OCI-LY1 (cell line): ENCODE results near the gene ZSWIM8.

Experiments
- H2AFZ ChIP-seq: fragments of 200-600 bp; sonication (generic), shearing (Covaris generic); 2 replicates; pipeline ENCODE4 v1.6.0; 2014; ENCODE audit warnings: antibody characterized with exemption, mild to moderate bottlenecking, low read length
- H3F3A ChIP-seq: fragments of 200-600 bp; sonication (generic), shearing (Covaris generic); 2 replicates; pipeline ENCODE4 v1.6.0; 2014; ENCODE audit warnings: mild to moderate bottlenecking, antibody characterized with exemption, low read length, moderate library complexity; ENCODE audit not compliant: insufficient read depth
- H3K27ac ChIP-seq: fragments of 200-600 bp; sonication (generic); 2 replicates; pipeline ENCODE4 v1.5.1; 2014; ENCODE audit warnings: low read length, mixed run types, mild to moderate bottlenecking, low read depth; ENCODE audit not compliant: poor library complexity, severe bottlenecking
- H3K27me3 ChIP-seq: fragments of 200-600 bp; sonication (generic); 2 replicates; pipeline ENCODE4 v1.6.0; 2014; ENCODE audit warnings: antibody characterized with exemption, mild to moderate bottlenecking, low read length, moderate library complexity; ENCODE audit not compliant: insufficient read depth
- H3K36me3 ChIP-seq: fragments of 200-600 bp; sonication (generic); 2 replicates; pipeline ENCODE4 v1.6.1; 2014; ENCODE audit warnings: mild to moderate bottlenecking, antibody characterized with exemption, low read length, moderate library complexity, mixed read lengths; ENCODE audit not compliant: insufficient read depth
- H3K4me1 ChIP-seq: fragments of 200-600 bp; sonication (generic); 2 replicates; pipeline ENCODE4 v1.5.1; 2014; ENCODE audit warnings: mild to moderate bottlenecking, low read length, moderate library complexity; ENCODE audit not compliant: insufficient read depth, severe bottlenecking
- H3K4me2 ChIP-seq: fragments of 200-600 bp; sonication (generic), shearing (Covaris generic); 2 replicates; pipeline ENCODE4 v1.6.1; 2014; ENCODE audit warnings: low read length
- H3K4me3 ChIP-seq: fragments of 200-600 bp; sonication (generic); 2 replicates; pipeline ENCODE4 v1.5.1; 2014; ENCODE audit warnings: low read length, low read depth, mild to moderate bottlenecking, mixed read lengths; ENCODE audit not compliant: poor library complexity, severe bottlenecking
- H3K79me2 ChIP-seq: fragments of 200-600 bp; shearing (Covaris generic); 2 replicates; pipeline ENCODE4 v1.6.1; 2016; ENCODE audit warnings: mixed run types, low read length, mixed read lengths; ENCODE audit not compliant: insufficient read depth
- H3K9ac ChIP-seq: fragments of 200-600 bp; sonication (generic), shearing (Covaris generic); 2 replicates; pipeline ENCODE4 v1.6.1; 2014; ENCODE audit warnings: mild to moderate bottlenecking, low read length, mixed read lengths
- H3K9me2 ChIP-seq: fragments of 200-600 bp; sonication (generic), shearing (Covaris generic); 2 replicates; pipeline ENCODE4 v1.6.1; 2014; ENCODE audit warnings: low read depth, mild to moderate bottlenecking, low read length, mixed read lengths
- H3K9me3 ChIP-seq: fragments of 200-600 bp; shearing (Covaris generic); 2 replicates; pipeline ENCODE4 v1.6.1; 2014; ENCODE audit warnings: low read length, mixed read lengths
- H4K20me1 ChIP-seq: fragments of 200-600 bp; sonication (generic), shearing (Covaris generic); 2 replicates; pipeline ENCODE4 v1.6.0; 2016; ENCODE audit warnings: mild to moderate bottlenecking, low read length; ENCODE audit not compliant: insufficient read depth
- EZH2 ChIP-seq: fragments of 200-600 bp; sonication (generic), shearing (Covaris generic); IDR thresholded peaks from 2 replicates; pipeline ENCODE4 v1.8.0; 2017; ENCODE audit warnings: borderline replicate concordance, mixed run types, mild to moderate bottlenecking, antibody characterized with exemption, low read length, moderate library complexity, mixed read lengths
- TF ChIP-seq, protein P1 (sequence below): fragments of 200-600 bp; sonication (generic), shearing (Covaris generic); IDR thresholded peaks from 2 replicates; pipeline ENCODE4 v1.5.1; 2017; ENCODE audit warnings: mild to moderate bottlenecking, antibody characterized with exemption, low read length, moderate library complexity, mixed read lengths

The ZSWIM8 gene

DNA sequence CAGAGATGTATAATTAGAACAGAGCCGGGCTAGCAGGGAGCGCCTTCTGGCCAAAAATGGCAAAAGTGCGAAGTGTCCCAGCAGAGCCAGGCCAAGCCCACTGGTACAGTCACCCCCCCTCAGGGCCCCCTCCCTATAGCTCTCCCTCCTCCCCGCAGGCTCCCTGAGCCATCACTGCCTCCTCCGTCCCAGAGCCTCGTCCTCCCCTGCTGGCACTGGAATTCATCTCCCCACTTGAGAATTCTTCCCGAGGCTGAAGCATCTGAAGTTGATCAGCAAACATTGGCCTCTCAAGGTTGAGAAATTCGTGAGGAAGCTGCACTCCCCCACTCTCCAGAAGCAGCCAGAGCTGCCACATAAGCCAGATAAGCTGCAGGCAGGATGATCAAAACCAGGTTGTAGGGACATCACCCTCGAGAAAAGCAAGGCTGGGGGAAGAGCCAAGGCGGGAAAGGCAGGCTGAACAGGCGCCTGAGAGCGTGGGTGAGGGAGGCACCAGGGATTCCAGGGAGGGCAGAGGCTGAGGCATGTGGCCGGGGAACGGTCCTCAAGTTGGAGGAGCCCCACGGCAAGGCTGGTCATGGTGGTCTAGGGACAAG lies 65.6 kb downstream of the ZSWIM8 start:
- no peak overlapping the region for H3K4me3 ChIP-seq
- H3K9ac ChIP-seq: no peak overlapping the region
- H2AFZ ChIP-seq: no peak overlapping the region
- peaks cover 29% of the 10 kb centered on the region for H3K36me3 ChIP-seq
- TF ChIP-seq, protein P1, sequence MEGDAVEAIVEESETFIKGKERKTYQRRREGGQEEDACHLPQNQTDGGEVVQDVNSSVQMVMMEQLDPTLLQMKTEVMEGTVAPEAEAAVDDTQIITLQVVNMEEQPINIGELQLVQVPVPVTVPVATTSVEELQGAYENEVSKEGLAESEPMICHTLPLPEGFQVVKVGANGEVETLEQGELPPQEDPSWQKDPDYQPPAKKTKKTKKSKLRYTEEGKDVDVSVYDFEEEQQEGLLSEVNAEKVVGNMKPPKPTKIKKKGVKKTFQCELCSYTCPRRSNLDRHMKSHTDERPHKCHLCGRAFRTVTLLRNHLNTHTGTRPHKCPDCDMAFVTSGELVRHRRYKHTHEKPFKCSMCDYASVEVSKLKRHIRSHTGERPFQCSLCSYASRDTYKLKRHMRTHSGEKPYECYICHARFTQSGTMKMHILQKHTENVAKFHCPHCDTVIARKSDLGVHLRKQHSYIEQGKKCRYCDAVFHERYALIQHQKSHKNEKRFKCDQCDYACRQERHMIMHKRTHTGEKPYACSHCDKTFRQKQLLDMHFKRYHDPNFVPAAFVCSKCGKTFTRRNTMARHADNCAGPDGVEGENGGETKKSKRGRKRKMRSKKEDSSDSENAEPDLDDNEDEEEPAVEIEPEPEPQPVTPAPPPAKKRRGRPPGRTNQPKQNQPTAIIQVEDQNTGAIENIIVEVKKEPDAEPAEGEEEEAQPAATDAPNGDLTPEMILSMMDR: no peak
- TF ChIP-seq EZH2: no peak
- H3K27ac ChIP-seq: no peak overlapping the region
- H4K20me1 ChIP-seq: no peaks in the 10 kb centered on the region
- no peaks in the 10 kb centered on the region for H3K9me2 ChIP-seq
- H3F3A ChIP-seq: no peaks in the 10 kb centered on the region
- H3K9me3 ChIP-seq: no peaks in the 10 kb centered on the region
- peaks cover 5% of the 10 kb centered on the region for H3K4me1 ChIP-seq
- no peaks in the 10 kb centered on the region for H3K79me2 ChIP-seq
- H3K4me2 ChIP-seq: no peak overlapping the region
- no peaks in the 10 kb centered on the region for H3K27me3 ChIP-seq
